Neural cell (in vitro differentiated cells): ENCODE data around the gene GLRA2.

Experiments used
- CTCF ChIP-seq: fragments of 450-650 bp; IDR thresholded peaks from 2 replicates; pipeline ENCODE4 v1.5.1; 2014; ENCODE audit warnings: antibody characterized with exemption, mild to moderate bottlenecking, moderate library complexity; ENCODE audit not compliant: poor library complexity, severe bottlenecking
- EP300 ChIP-seq: fragments of 450-650 bp; conservative IDR thresholded peaks from 2 replicates; pipeline ENCODE4 v1.6.1; 2014; ENCODE audit warnings: antibody characterized with exemption, mild to moderate bottlenecking, moderate library complexity; ENCODE audit not compliant: poor library complexity, severe bottlenecking
- EZH2 ChIP-seq: fragments of 200-600, 300-800 bp; shearing (Covaris generic), sonication (generic); IDR thresholded peaks from 2 replicates; pipeline ENCODE4 v1.6.1; 2014; ENCODE audit warnings: antibody characterized with exemption, low read length, borderline replicate concordance, mild to moderate bottlenecking; ENCODE audit not compliant: insufficient read depth, poor library complexity, severe bottlenecking
- MXI1 ChIP-seq: fragments of 450-650 bp; conservative IDR thresholded peaks from 2 replicates; pipeline ENCODE4 v1.6.1; 2014; ENCODE audit warnings: antibody characterized with exemption, mild to moderate bottlenecking; ENCODE audit not compliant: poor library complexity, severe bottlenecking
- POLR2AphosphoS5 ChIP-seq: IDR thresholded peaks from 2 replicates; pipeline ENCODE4 v1.6.1; 2012
- RAD21 ChIP-seq: fragments of 450-650 bp; conservative IDR thresholded peaks from 2 replicates; pipeline ENCODE4 v1.6.1; 2014; ENCODE audit warnings: antibody characterized with exemption, mild to moderate bottlenecking, moderate library complexity
- REST ChIP-seq: IDR thresholded peaks from 2 replicates; pipeline ENCODE4 v1.6.1; 2012; ENCODE audit warnings: borderline replicate concordance
- SMC3 ChIP-seq: fragments of 450-650 bp; conservative IDR thresholded peaks from 2 replicates; pipeline ENCODE4 v1.6.1; 2014; ENCODE audit warnings: antibody characterized with exemption, mild to moderate bottlenecking, moderate library complexity; ENCODE audit not compliant: poor library complexity
- TAF1 ChIP-seq: IDR thresholded peaks from 2 replicates; pipeline ENCODE4 v1.6.1; 2012; ENCODE audit warnings: low read depth

- TF ChIP-seq POLR2AphosphoS5: no peak
- no peak for TF ChIP-seq EP300
- TF ChIP-seq CTCF: no peak
- no peak for TF ChIP-seq EZH2
- TF ChIP-seq SMC3: no peak
- no peak for TF ChIP-seq REST
- no peak for TF ChIP-seq MXI1
- no peak for TF ChIP-seq RAD21
- no peak for TF ChIP-seq TAF1
These were observed 61.5 kb downstream of the GLRA2 start for GRCh38 chrX:14590693-14591424.
